ENCODE results near the gene FAM25G. TPM values are rescaled to one million over a fixed set of nuclear protein-coding genes. Genes with fewer than 3 reads are reported as not detected.
"Not testable (repeated sequence)": the region's sequence is repeated elsewhere in the genome, so short reads cannot be mapped to it uniquely, and the experiment has no call there.

FAM25G gene
- 10 to 100 TPM; 26.2 to 41.8 (median 35.9) TPM for total RNA-seq

- H3K27me3 ChIP-seq; H3K4me3 ChIP-seq; H3K4me1 ChIP-seq; H3K36me3 ChIP-seq; DNase-seq (ENCODE audit: low spot score in 2 of 2); H3K27ac ChIP-seq; H3K9me3 ChIP-seq: not testable (repeated sequence)
- WGBS = no CpG with 5 or more reads among the region's 9 CpGs
Measured at GRCh38 chr10:47491600-47491999, at the start of gene FAM25G. TSS of gene FAM25G (minus strand) at chr10:47491700. CDS start at chr10:47491674, 26 bp downstream.

- H3K4me3 ChIP-seq; H3K27ac ChIP-seq; H3K27me3 ChIP-seq; DNase-seq (ENCODE audit: low spot score in 2 of 2); H3K4me1 ChIP-seq; H3K9me3 ChIP-seq; H3K36me3 ChIP-seq: not testable (repeated sequence)
- WGBS = no CpG with 5 or more reads among the region's 3 CpGs
Measured at GRCh38 chr10:47536430-47536829, 44.9 kb upstream of the FAM25G start.

- H3K27me3 ChIP-seq; H3K9me3 ChIP-seq; H3K4me3 ChIP-seq; DNase-seq (ENCODE audit: low spot score in 2 of 2); H3K27ac ChIP-seq; H3K36me3 ChIP-seq; H3K4me1 ChIP-seq: not testable (repeated sequence)
- no CpG with 5 or more reads among the region's 20 CpGs for WGBS
Measured at GRCh38 chr10:47523475-47523874, 32.0 kb upstream of the FAM25G start, which contains the start of gene AGAP9. TSS of gene AGAP9 (minus strand) at chr10:47523638. CDS start at chr10:47523526, 112 bp downstream.

- not testable (repeated sequence) for H3K36me3 ChIP-seq; H3K27ac ChIP-seq; H3K9me3 ChIP-seq; H3K4me3 ChIP-seq; H3K4me1 ChIP-seq; H3K27me3 ChIP-seq; DNase-seq (ENCODE audit: low spot score in 2 of 2)
- no CpG with 5 or more reads among the region's 9 CpGs for WGBS
Measured at GRCh38 chr10:47502313-47502712, 10.8 kb upstream of the FAM25G start.

GRCh38 chr10:47494226-47494625, 2.7 kb upstream of the FAM25G start:
- not testable (repeated sequence) for H3K9me3 ChIP-seq; H3K27ac ChIP-seq; DNase-seq (ENCODE audit: low spot score in 2 of 2); H3K27me3 ChIP-seq; H3K4me1 ChIP-seq; H3K36me3 ChIP-seq; H3K4me3 ChIP-seq
- no CpG with 5 or more reads among the region's 6 CpGs for WGBS

- H3K27me3 ChIP-seq; H3K9me3 ChIP-seq; H3K36me3 ChIP-seq; H3K4me3 ChIP-seq; H3K4me1 ChIP-seq; H3K27ac ChIP-seq; DNase-seq (ENCODE audit: low spot score in 2 of 2): not testable (repeated sequence)
- WGBS = no CpG with 5 or more reads among the region's 7 CpGs
Measured at GRCh38 chr10:47489630-47490029, 1.9 kb downstream of the FAM25G start.

- not testable (repeated sequence) for DNase-seq (ENCODE audit: low spot score in 2 of 2); H3K4me3 ChIP-seq; H3K27me3 ChIP-seq; H3K4me1 ChIP-seq; H3K36me3 ChIP-seq; H3K27ac ChIP-seq; H3K9me3 ChIP-seq
- WGBS = 100% methylated on average over 1 of the region's 4 CpGs
Measured at GRCh38 chr10:47485943-47486342, 5.6 kb downstream of the FAM25G start.

GRCh38 chr10:47484786-47485185, 6.7 kb downstream of the FAM25G start:
- not testable (repeated sequence) for H3K9me3 ChIP-seq; DNase-seq (ENCODE audit: low spot score in 2 of 2); H3K27me3 ChIP-seq; H3K36me3 ChIP-seq; H3K27ac ChIP-seq; H3K4me3 ChIP-seq; H3K4me1 ChIP-seq
- WGBS = 91% methylated on average over 1 of the region's 11 CpGs

GRCh38 chr10:47483923-47484322, 7.6 kb downstream of the FAM25G start, which contains the start of gene ANXA8:
TSS of gene ANXA8 (minus strand) at chr10:47484115. CDS start at chr10:47483933, 182 bp downstream.
- not testable (repeated sequence) for H3K36me3 ChIP-seq, H3K27me3 ChIP-seq, H3K4me1 ChIP-seq, H3K9me3 ChIP-seq
- peak within 1 kb of the TSS; percentile 64 for H3K27ac ChIP-seq
- WGBS = 17% methylated on average over 1 of the region's 11 CpGs
- peak in 1 of 2 donors; percentile 54 for DNase-seq (ENCODE audit: low spot score in 2 of 2)
- H3K4me3 ChIP-seq = peak within 1 kb of the TSS; percentile 14

GRCh38 chr10:47482367-47482766, 9.1 kb downstream of the FAM25G start:
- not testable (repeated sequence) for H3K4me3 ChIP-seq; H3K27ac ChIP-seq; DNase-seq (ENCODE audit: low spot score in 2 of 2); H3K9me3 ChIP-seq; H3K27me3 ChIP-seq; H3K4me1 ChIP-seq; H3K36me3 ChIP-seq
- WGBS = no CpG with 5 or more reads among the region's 1 CpG

GRCh38 chr10:47481768-47482181, 9.7 kb downstream of the FAM25G start:
- DNase-seq (ENCODE audit: low spot score in 2 of 2); H3K4me3 ChIP-seq; H3K9me3 ChIP-seq; H3K36me3 ChIP-seq; H3K27me3 ChIP-seq; H3K4me1 ChIP-seq: not testable (repeated sequence)
- WGBS = no CpG with 5 or more reads among the region's 6 CpGs
- peak overlapping the region; percentile 56 for H3K27ac ChIP-seq

GRCh38 chr10:47481182-47481766, 10.2 kb downstream of the FAM25G start:
- not testable (repeated sequence) for H3K4me3 ChIP-seq; DNase-seq (ENCODE audit: low spot score in 2 of 2); H3K9me3 ChIP-seq; H3K27ac ChIP-seq; H3K4me1 ChIP-seq; H3K27me3 ChIP-seq; H3K36me3 ChIP-seq
- WGBS = no CpG with 5 or more reads among the region's 10 CpGs

- WGBS = no CpG with 5 or more reads among the region's 3 CpGs
Measured at GRCh38 chr10:47480133-47480532, 11.4 kb downstream of the FAM25G start.

GRCh38 chr10:47478114-47478513, 13.4 kb downstream of the FAM25G start:
- WGBS = no CpG with 5 or more reads among the region's 5 CpGs
- not testable (repeated sequence) for DNase-seq (ENCODE audit: low spot score in 2 of 2); H3K27me3 ChIP-seq; H3K4me1 ChIP-seq; H3K36me3 ChIP-seq; H3K27ac ChIP-seq; H3K9me3 ChIP-seq; H3K4me3 ChIP-seq

More at GRCh38 chr10:47480133-47480532, 11.4 kb downstream of the FAM25G start:
- H3K4me1 ChIP-seq; H3K9me3 ChIP-seq; H3K36me3 ChIP-seq; DNase-seq (ENCODE audit: low spot score in 2 of 2); H3K4me3 ChIP-seq; H3K27ac ChIP-seq; H3K27me3 ChIP-seq: not testable (repeated sequence)

- DNase-seq (ENCODE audit: low spot score in 2 of 2); H3K4me1 ChIP-seq; H3K36me3 ChIP-seq; H3K27ac ChIP-seq; H3K27me3 ChIP-seq; H3K9me3 ChIP-seq; H3K4me3 ChIP-seq: not testable (repeated sequence)
- WGBS = no CpG with 5 or more reads among the region's 11 CpGs
Measured at GRCh38 chr10:47477078-47477477, 14.4 kb downstream of the FAM25G start.
